Endothelial cell of umbilical vein (primary cell): Measurements from ENCODE around the gene SRD5A1.

Experiments
- EZH2 ChIP-seq: IDR thresholded peaks from 2 replicates; pipeline ENCODE4 v1.6.1; 2012; ENCODE audit warnings: borderline replicate concordance, low read depth, mild to moderate bottlenecking, moderate library complexity, low read length, inconsistent platforms; ENCODE audit not compliant: severe bottlenecking
- FOS ChIP-seq: IDR thresholded peaks from 2 replicates; pipeline ENCODE4 v1.6.1; 2011; ENCODE audit warnings: mild to moderate bottlenecking, low read length, moderate library complexity, borderline replicate concordance; ENCODE audit not compliant: insufficient read depth
- JUN ChIP-seq: IDR thresholded peaks from 2 replicates; pipeline ENCODE4 v1.6.1; 2011; ENCODE audit warnings: borderline replicate concordance, low read depth; ENCODE audit not compliant: insufficient read length, insufficient read depth
- POLR2A ChIP-seq: IDR thresholded peaks from 2 replicates; pipeline ENCODE4 v1.6.1; 2012; ENCODE audit warnings: low read depth, mild to moderate bottlenecking, control low read depth, low read length
- POLR2AphosphoS5 ChIP-seq: IDR thresholded peaks from 2 replicates; pipeline ENCODE4 v1.6.1; 2012; ENCODE audit warnings: low read depth, mild to moderate bottlenecking, control low read depth, low read length, moderate library complexity; ENCODE audit not compliant: insufficient read depth
- TF ChIP-seq, protein P1 (sequence below), 2 donors: IDR thresholded peaks; 1 replicate in 1 of 2; 2 replicates in 1 of 2; pipeline ENCODE4 v1.5.1; 2011; ENCODE audit warnings: low read length in 2 of 2, mild to moderate bottlenecking in 2 of 2, moderate library complexity in 2 of 2, control low read depth in 1 of 2, inconsistent platforms in 1 of 2, low read depth in 1 of 2; ENCODE audit not compliant: insufficient read depth in 1 of 2; ENCODE audit errors: extremely low read depth in 1 of 2
- TF ChIP-seq, protein P2 (sequence below): IDR thresholded peaks from 2 replicates; pipeline ENCODE4 v1.6.1; 2011; ENCODE audit not compliant: insufficient read depth, insufficient read length

DNA sequence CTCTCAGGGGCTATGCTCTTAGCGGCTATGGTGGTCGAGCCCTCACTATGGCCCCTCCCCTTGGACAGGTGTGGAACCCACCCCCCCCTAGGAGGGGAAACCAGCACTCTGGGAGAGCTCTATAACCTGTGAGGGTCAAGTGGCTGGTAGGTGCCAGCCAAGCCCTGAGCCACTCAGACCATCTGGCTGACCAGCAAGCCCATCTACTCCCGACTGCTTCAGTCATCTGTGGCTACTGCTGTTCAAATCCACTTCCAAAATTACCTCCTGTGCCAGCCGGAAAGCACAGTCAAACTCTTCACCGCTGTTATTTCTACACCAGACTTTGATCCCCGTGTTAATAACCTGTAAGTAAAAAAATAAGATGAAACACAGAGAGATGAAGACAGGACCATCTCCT, 28.9 kb upstream of the SRD5A1 start:
- TF ChIP-seq, protein P1, sequence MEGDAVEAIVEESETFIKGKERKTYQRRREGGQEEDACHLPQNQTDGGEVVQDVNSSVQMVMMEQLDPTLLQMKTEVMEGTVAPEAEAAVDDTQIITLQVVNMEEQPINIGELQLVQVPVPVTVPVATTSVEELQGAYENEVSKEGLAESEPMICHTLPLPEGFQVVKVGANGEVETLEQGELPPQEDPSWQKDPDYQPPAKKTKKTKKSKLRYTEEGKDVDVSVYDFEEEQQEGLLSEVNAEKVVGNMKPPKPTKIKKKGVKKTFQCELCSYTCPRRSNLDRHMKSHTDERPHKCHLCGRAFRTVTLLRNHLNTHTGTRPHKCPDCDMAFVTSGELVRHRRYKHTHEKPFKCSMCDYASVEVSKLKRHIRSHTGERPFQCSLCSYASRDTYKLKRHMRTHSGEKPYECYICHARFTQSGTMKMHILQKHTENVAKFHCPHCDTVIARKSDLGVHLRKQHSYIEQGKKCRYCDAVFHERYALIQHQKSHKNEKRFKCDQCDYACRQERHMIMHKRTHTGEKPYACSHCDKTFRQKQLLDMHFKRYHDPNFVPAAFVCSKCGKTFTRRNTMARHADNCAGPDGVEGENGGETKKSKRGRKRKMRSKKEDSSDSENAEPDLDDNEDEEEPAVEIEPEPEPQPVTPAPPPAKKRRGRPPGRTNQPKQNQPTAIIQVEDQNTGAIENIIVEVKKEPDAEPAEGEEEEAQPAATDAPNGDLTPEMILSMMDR (IDR thresholded peaks at IDR 0.05; ENCODE audit: extremely low read depth in 1 of 2, insufficient read depth in 1 of 2, low read depth in 1 of 2, low read length in 2 of 2) = no peak
- TF ChIP-seq EZH2 (no peak), POLR2AphosphoS5 (no peak), POLR2A (no peak), JUN (no peak), FOS (no peak)
- TF ChIP-seq, protein P2, sequence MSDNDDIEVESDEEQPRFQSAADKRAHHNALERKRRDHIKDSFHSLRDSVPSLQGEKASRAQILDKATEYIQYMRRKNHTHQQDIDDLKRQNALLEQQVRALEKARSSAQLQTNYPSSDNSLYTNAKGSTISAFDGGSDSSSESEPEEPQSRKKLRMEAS = no peak
